ENCODE results near the gene PRPS1. TPM values are rescaled to one million over a fixed set of nuclear protein-coding genes. Genes with fewer than 3 reads are reported as not detected.

Gene PRPS1
- total RNA-seq, 1 donor from 2014 or later, result 45.1 TPM

- no peak for DNase-seq (ENCODE audit: extremely low spot score, unreplicated experiment)
- Mint-ChIP-seq H3K9me3 (peaks cover 4% of the 10 kb centered on the region), H3K4me3 (no peak overlapping the region), H3K27me3 (no peaks in the 10 kb centered on the region), H3K27ac (no peak overlapping the region), H3K36me3 (no peaks in the 10 kb centered on the region), H3K4me1 (ENCODE audit: unreplicated experiment) (no peaks in the 10 kb centered on the region)
- TF ChIP-seq CTCF (conservative IDR thresholded peaks at IDR 0.05), result no peak
Observed at GRCh38 chrX:107699616-107700015, 71.3 kb downstream of the PRPS1 start.

GRCh38 chrX:107700317-107700774 lies 72.0 kb downstream of the PRPS1 start:
- Mint-ChIP-seq H3K9me3 (peaks cover 4% of the 10 kb centered on the region), H3K4me1 (ENCODE audit: unreplicated experiment) (no peaks in the 10 kb centered on the region), H3K4me3 (no peak overlapping the region), H3K27ac (no peak overlapping the region), H3K27me3 (no peaks in the 10 kb centered on the region), H3K36me3 (no peaks in the 10 kb centered on the region)
- DNase-seq (ENCODE audit: extremely low spot score, unreplicated experiment), result no peak
- TF ChIP-seq CTCF (conservative IDR thresholded peaks at IDR 0.05), result no peak

Other genes with a start within 250 kb of the PRPS1 start
- gene FRMPD3, start 178.9 kb upstream of the PRPS1 start, total RNA-seq (ENCODE audit: low replicate concordance), result 1.9 and 2.6 TPM in 2 replicates
- gene TSC22D3, start 147.3 kb downstream of the PRPS1 start, total RNA-seq (ENCODE audit: low replicate concordance), result 21.0 and 34.2 TPM in 2 replicates
- not detected in 2 replicates for gene NCBP2L, start 149.2 kb downstream of the PRPS1 start, total RNA-seq (ENCODE audit: low replicate concordance)
- 7.2 and 18.6 TPM in 2 replicates for gene MID2, start 197.4 kb downstream of the PRPS1 start, total RNA-seq (ENCODE audit: low replicate concordance)